ENCODE measurements around the gene TBC1D20.
"Not testable (repeated sequence)": the region's sequence is repeated elsewhere in the genome, so short reads cannot be mapped to it uniquely, and the experiment has no call there.

The TBC1D20 gene

GRCh38 chr20:462199-462991 is at the start of gene TBC1D20:
Gene TBC1D20 (minus strand): TSS chr20:462533. CDS start chr20:462405, 128 bp downstream.
- DNase-seq (ENCODE audit: low spot score) = peak; percentile 97

GRCh38 chr20:510328-511057 is 48.2 kb upstream of the TBC1D20 start:
- not testable (repeated sequence) for DNase-seq (ENCODE audit: low spot score)

GRCh38 chr20:508364-508787 is 46.0 kb upstream of the TBC1D20 start:
- not testable (repeated sequence) for DNase-seq (ENCODE audit: low spot score)

- no peak for DNase-seq (ENCODE audit: low spot score)
Measured at GRCh38 chr20:507761-508332, 45.5 kb upstream of the TBC1D20 start.

DNA sequence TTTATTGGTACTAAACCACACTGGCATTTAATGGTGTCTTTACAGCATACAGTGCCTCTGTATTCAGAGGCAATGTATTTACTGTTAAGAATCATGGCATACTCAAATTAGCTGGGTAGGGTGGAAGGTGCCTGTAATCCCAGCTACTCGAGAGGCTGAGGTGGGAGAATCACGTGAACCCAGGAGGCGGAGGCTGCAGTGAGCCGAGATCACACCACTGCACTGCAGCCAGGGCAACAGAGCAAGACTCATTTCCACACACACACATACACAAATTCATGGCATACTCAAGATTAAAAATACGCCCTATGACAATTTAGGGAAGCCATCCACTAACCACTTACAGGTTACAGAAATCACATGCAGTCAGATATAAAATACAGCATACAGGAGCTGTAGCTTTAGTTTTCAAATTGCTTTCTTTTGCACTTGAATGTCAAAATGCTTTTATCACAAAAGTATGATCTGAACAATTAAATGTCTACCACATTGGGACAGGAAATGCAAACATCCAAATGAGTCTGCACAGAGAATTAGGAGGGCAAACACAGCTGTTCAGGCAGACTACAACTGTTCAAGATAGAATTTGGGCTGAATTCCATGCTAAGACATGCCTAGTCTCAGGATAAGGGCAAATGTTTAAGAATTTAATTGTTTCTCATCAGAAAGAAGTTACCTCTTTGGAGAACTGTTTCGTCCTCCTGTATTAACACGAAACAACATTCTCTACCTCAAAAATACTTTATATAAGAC is 44.8 kb upstream of the TBC1D20 start:
- no peak for DNase-seq (ENCODE audit: low spot score)

- DNase-seq (ENCODE audit: low spot score) = no peak
Measured at GRCh38 chr20:504632-505075, 42.3 kb upstream of the TBC1D20 start.

DNA sequence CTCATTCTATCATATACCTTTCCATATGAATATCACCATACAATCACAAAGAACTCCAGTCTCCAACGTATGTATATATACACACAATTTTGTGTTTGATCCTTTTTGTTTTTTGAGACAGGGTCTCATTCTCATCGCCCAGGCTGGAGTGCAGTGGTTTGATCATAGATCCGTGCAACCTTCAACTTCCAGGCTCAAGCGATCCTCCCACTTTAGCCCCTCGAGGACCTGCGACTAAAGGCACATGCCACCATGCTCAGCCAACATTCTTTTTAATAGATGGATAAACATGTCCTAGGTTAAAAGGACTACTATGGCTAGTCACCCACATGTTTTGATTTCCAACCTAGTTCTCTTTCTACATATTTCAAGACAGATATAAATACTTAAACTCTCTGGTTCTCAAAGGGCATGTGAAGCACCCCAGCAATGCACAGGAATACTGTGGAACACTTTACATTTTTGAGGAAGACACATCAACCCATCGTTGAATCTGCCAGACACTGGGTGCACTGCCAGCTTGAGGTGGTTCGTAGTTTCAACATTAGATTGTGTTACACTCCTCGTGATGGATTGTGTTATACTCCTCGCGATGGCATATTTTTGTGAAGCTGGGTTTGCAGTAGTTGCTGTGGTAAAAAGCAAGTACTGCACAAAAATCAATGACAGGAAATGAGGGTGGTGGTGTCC is 40.9 kb upstream of the TBC1D20 start:
- no peak for DNase-seq (ENCODE audit: low spot score)

GRCh38 chr20:497979-498378 is 35.6 kb upstream of the TBC1D20 start:
- DNase-seq (ENCODE audit: low spot score) = no peak

DNA sequence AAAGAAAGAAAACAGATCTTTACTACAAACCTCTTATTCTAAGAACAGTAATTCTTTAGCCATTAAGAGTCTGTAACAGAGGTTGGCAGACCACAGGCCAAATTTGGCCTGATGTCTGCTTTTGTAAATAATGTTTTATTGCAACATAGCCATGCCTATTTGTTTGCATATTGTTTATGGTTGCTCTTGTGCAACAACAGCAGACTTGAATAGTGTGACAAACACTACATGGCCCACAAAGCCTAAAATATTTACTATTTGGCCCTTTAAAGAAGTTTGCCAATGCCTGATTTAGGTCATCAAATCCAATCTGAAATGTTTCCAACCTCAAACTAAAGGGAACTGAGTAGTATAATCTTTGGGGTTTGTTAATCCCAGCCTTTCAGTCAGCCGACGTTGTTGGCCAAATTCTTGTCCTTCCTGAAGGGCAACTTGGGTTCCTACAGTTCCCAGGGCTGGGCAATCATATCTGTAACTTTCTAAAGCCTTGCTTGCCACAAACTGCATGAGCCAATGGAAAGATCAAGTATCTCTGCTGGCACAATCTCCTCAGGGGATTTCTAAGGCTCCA is 33.9 kb upstream of the TBC1D20 start:
- DNase-seq (ENCODE audit: low spot score) = no peak

GRCh38 chr20:492159-492558 is 29.8 kb upstream of the TBC1D20 start:
- no peak for DNase-seq (ENCODE audit: low spot score)

DNA sequence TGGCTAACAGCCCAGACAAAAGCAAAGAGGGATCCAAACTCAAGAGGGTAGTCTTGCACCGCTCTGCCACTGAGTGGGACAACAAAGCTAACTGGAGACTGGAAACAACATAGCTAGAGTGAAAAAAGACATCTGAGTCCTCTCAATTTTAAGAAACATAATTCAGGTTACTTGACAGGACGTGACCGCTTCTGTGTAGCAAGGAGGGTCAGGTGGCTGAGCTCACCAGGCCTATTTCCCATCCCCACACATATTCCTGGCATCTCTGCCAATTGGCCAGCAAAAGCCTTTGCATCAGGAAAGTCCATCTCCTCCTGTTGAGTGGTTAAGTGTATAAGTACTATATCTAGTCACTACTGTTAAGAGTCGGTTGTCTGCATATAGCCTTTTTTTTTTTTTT is 25.3 kb upstream of the TBC1D20 start:
- DNase-seq (ENCODE audit: low spot score) = no peak

GRCh38 chr20:483815-484644 is 21.7 kb upstream of the TBC1D20 start:
- no peak for DNase-seq (ENCODE audit: low spot score)

- DNase-seq (ENCODE audit: low spot score) = no peak
Measured at GRCh38 chr20:481167-481566, 18.8 kb upstream of the TBC1D20 start.

- no peak for DNase-seq (ENCODE audit: low spot score)
Measured at GRCh38 chr20:480044-480443, 17.7 kb upstream of the TBC1D20 start.

DNA sequence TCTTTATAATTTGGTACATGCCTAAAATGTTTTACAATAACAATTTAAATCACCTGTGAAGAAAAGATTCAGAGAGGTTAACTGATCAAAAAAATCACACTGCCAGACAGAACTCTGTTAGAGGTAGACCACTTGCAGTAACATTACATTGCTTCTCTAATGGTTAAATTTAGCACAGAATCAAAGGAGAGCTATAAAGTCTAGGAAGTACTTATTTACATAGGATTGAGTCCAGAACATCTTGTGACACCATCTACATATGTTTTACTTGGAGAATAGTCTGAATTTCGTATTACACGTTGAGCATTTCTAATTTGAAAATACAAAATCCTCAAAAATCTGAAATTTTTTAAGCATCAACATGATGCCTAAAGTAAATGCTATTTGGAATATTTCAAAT is 17.2 kb upstream of the TBC1D20 start:
- DNase-seq (ENCODE audit: low spot score) = no peak

- peak; percentile 50 for DNase-seq (ENCODE audit: low spot score)
Measured at GRCh38 chr20:478949-479429, 16.7 kb upstream of the TBC1D20 start.

GRCh38 chr20:478010-478948 is 15.9 kb upstream of the TBC1D20 start:
- DNase-seq (ENCODE audit: low spot score) = no peak

- DNase-seq (ENCODE audit: low spot score) = not testable (repeated sequence)
Measured at GRCh38 chr20:476561-477249, 14.4 kb upstream of the TBC1D20 start.

All from iPS-NIHi11 (cell line).